NCI-H2081 (cell line): Measurements from ENCODE around the gene NBAS.
"Not testable (repeated sequence)": the region's sequence is repeated elsewhere in the genome, so short reads cannot be mapped to it uniquely, and the experiment has no call there.

Experiments
- DNase-seq, 2 experiments: peaks; one replicate each; lab custom pipeline; 2025; lab: John Stamatoyannopoulos, UW

The NBAS gene

DNA sequence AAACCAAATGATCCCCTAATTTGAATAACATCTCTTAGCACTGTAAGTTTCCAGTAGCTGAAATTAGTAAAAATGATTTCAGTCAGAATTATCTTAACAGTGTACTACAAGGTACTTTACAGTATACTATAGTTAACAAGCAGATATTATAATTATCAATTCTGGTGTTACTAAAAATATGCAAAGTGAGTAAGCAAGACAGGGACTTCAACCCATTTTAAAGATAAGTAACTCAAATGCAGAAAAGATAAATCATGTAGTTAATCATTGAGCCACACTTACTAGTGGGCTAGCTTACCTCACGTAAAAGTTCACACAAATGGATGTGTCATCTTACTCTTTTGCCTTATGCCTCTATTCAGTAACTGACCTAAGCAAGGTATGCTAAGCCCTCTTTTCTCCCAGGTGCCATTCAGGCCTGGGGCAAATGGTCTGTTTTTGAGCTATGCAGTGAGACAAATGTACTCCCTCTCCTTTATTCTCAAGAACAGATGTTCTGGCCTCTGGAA, 101.0 kb downstream of the NBAS start:
- DNase-seq, result no peak

- no peak for DNase-seq
Observed at GRCh38 chr2:15458277-15458676, 102.9 kb downstream of the NBAS start.

DNA sequence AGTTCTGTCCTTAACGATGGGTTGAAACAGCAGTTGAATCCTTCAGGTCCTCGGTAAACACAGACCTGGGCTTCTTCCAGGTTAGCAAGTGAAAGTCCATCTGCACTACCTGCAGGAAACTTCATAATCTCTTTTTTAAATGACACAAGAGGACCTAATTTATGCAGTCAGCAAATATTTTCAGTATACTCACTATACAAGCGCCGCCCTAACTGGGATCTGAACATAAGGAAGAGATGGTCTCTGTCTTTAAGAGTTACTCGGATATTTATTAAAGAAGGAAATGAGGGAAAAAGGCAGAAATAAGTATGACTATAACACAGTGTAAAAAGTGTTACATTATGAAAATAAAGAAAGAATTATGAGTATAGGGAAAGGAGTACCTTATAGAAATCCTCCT, 103.3 kb downstream of the NBAS start:
- no peak for DNase-seq

- no peak for DNase-seq
Observed at GRCh38 chr2:15456352-15456751, 104.8 kb downstream of the NBAS start.

DNA sequence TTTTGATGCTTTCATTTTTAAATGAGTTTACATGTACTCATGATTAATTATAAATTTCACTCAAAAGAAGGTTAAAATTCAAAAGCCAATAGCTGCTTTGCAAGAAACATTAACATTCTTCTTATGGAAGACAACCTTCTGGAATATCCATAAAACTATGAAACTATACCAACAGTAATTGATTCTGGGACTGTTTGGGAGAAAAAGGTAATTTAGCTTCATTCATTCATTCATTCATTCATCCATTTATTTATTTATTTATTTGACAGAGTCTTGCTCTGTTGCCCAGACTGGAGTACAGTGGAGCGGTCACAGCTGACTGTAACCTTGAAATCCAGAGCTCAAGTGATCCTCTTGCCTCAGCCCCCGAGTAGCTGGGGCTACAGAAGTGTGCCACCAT, 110.3 kb downstream of the NBAS start:
- DNase-seq, result no peak

GRCh38 chr2:15449556-15450236, 111.4 kb downstream of the NBAS start:
- DNase-seq, result no peak

DNA sequence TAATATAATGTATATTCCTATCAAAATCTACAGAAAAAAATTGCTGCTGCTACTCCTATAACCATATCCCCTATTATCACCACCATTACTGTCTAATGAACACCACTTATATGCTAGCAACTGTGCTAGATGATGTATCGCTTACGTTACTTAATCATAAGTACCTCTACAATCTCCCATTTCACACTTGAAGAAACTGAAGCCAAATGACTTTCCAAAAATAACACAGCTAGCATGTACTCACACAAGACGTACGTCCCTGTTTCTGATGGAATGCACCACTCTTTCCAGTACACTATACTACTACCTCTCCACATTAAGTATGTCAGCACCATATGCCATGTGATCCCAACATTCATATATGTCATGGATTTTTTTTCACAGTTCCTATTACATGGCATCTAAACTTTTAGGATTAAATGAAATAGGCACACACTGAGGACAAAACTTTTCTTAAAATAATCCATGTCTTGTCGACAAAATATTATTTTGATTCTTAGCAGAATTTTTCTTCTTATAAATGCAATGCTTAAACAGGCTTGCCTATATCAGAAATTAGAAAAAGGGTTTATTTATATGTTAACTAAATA, 112.8 kb downstream of the NBAS start:
- no peak for DNase-seq

DNA sequence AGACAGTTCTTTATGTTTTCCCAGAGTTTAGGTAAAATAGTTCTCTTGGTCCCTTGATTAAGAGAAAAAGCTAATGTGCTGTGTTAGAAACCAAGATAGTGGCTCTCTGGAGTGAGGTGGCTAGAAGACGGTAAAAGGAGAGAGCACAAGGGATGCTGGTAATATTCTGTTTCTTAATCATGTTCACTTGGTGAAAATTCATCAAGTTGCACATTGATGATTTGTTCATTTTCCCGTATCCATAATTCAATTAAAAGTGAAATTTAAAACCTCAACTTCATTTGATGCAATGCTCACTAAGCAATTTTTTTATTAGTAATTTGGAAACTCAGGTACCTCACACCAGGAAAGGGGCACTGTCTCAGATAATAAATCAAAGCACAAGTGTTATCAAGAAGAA, 113.8 kb downstream of the NBAS start:
- DNase-seq, result no peak

GRCh38 chr2:15446961-15447360, 114.2 kb downstream of the NBAS start:
- no peak for DNase-seq

DNA sequence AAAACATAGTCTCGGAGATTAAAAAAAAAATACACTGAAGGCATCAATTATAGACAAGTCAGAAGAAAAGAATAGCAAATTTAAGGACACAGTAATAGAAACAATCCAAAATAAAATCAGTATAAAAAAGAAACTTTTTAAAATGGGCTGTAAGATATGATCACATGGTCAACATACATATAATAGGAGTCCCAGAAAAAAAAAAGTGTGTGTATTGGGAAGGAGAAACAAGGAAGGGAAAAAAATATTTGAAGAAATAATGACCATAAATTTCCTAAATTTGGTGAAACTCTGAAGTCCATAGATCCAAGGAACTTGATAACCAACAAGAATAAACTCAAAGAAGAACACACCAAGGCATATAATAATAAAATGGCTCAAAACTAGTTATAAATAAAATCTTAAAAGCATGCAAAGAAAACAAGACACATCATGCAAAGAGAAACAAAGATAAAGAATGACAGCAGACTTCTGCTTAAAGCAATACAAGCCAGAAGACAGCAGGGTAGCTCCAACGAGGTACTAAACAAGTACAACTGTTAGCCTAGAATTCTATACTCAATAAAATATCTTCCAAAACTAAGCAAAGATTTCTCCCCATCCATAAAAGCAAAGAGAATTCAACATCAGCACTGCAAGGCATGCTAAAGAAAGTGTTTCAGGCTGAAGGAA, 115.1 kb downstream of the NBAS start:
- DNase-seq, result no peak

DNA sequence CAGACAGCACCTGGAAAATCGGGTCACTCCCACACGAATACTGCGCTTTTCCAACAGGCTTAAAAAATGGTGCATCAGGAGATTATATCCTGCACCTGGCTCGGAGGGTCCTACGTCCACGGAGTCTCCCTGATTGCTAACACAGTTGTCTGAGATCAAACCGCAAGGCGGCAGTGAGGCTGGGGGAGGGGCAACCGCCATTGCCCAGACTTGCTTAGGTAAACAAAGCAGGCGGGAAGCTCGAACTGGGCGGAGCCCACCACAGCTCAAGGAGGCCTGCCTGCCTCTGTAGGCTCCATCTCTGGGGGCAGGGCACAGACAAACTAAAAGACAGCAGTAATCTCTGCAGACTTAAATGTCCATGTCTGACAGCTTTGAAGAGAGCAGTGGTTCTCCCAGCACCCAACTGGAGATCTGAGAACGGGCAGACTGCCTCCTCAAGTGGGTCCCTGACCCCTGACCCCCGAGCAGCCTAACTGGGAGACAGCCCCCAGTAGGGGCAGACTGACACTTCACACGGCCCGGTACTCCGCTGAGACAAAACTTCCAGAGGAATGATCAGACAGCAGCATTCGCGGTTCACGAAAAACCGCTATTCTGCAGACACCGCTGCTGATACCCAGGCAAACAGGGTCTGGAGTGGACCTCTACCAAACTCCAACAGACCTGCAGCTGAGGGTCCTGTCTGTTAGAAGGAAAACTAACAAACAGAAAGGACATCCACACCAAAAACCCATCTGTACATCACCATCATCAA, 121.2 kb downstream of the NBAS start:
- not testable (repeated sequence) for DNase-seq

DNA sequence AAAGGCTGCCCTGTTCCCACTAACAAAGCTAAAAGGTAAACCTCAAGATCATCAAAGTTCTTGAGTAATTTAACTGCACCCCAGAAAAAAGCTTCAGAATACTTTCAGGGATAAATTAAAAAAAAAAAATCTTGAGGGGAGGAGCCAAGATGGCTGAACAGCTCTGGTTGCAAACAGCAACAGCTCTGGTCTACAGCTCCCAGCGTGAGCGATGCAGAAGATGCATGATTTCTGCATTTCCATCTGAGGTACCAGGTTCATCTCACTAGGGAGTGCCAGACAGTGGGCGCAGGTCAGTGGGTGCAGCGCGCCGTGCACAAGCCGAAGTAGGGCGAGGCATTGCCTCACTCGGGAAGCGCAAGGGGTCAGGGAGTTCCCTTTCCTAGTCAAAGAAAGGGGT, 121.8 kb downstream of the NBAS start:
- not testable (repeated sequence) for DNase-seq

GRCh38 chr2:15436195-15436594, 124.9 kb downstream of the NBAS start:
- DNase-seq, result no peak

DNA sequence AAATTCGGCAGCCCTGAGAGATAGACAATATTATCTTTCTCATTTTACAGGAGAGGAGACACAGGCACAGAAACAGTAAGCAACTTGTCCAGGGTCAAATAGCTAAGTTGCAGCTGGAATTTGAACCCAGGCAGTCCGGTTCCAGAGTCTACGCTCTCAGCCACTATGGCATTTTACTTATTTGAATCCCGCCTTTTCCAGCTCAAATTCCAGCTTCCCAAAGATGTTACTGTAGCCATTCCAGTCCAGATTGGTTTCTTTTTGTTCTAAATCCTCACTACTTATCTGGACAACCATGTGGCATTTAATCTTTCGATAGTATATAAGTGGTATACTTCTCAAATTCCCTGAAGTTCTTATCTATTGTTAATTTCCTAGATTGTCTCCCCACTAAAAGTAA, 125.7 kb downstream of the NBAS start:
- DNase-seq, result no peak

GRCh38 chr2:15432642-15433256, 128.4 kb downstream of the NBAS start:
- DNase-seq, result no peak

DNA sequence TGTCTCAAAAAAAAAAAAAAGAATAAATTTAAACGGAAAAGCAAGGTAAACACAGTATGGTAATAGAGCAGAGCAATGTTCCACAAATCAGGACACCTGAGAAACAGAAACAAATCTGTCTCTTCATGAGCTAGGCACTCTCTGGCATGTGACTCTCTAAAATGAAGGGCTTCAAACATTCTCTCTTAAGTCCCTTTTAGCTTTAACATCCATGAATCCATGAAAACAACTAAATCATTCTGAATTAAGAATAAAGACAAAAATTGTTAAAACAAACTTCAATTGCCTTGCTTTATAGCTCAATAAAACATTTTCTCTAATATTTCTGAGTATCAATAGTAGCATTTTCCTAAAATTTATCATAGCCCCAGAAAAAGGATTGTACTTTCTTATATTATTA, 132.1 kb downstream of the NBAS start:
- no peak for DNase-seq

- no peak for DNase-seq
Observed at GRCh38 chr2:15427987-15428386, 133.1 kb downstream of the NBAS start.

DNA sequence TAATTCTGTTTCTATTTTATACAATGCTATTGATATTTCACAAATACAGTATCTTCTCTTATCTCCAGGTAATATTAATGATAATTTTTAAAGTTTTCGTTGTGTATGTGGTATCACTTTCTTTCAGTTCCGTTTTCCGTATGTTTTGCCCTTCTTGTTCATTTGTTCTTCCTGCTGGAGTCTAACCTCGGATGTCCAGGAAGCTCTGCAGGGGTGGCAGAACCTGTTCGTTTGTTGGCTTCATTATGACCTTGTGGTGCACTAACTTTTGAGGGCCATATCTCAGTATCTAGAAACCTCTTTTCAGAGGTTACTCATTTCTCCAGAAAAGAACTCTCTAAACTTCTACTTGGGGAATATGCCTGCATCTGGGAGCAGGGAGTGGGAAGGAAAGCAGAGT, 134.5 kb downstream of the NBAS start:
- DNase-seq, result no peak

DNA sequence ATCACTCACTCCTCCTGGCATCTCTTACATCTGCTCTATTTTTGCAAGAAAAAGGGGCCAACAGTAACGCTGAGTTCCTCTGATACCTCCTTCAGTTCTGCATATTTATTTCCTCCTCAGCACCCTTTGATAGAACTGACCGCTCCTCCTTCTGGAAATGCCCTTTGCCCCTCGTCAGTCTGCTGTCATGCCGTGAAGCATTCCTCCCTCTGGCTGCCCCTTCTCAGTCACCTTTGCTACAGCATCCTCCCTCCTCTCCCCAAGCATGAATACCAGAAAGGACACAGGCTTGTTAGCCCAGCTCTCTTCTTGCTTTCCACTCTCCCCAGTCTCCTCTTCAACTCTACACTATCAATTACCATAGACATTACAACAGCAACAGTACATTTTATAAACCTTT, 135.4 kb downstream of the NBAS start:
- no peak for DNase-seq

- no peak for DNase-seq
Observed at GRCh38 chr2:15421753-15422152, 139.4 kb downstream of the NBAS start.

DNA sequence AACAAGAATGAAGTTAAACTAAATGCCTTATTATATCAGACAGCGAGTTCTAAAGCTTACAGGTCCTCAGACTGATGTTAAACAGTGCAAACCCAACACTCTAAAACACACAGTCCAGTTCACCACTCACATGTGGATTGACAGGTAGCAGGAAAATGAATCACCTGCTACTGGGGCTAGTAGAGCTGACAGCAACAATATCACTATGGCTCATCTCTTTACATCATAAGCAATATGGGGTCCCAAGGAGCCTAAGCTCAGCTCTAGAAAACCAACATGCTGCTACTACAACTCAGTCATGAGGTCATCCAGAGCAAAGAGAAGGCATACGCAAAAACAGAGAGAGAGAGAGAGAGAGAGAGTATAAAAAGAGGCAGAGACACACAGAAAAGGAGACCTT, 145.4 kb downstream of the NBAS start:
- no peak for DNase-seq

DNA sequence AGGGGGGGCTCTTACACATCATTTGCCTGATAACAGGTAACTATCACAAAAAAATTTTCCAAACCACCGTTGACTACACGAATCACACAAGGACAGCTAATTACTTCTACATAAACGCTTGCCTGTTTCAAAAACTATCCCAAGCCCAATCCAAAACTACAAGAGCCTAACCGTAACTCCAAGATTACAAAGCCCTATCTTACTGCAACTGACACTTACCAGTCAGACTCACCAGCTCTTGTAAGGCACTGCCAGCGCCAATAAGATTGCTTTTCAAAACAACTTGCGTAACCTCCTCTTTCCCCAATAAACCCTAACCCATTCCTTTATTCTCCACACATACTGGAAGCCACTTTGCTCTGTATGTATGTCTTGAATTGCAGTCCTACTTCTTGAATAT, 148.4 kb downstream of the NBAS start:
- DNase-seq, result no peak
